ENCODE results near the gene ASIC3. TPM values are rescaled to one million over a fixed set of nuclear protein-coding genes. Genes with fewer than 3 reads are reported as not detected.

The ASIC3 gene
- total and polyA plus RNA-seq, 2 of the 4 experiments (the other 2 are of a cell fraction) = 0.74 TPM; not detected in 1

- Histone ChIP-seq H2BK5ac (ENCODE audit: low read depth, low read length, poor library complexity, severe bottlenecking) (peak overlapping the region; percentile 95), H3K23ac (ENCODE audit: low read depth, low read length) (peak overlapping the region; percentile 87; the same call in 1 of the 2 replicates), H3K36me3 (ENCODE audit: control insufficient read depth, insufficient read depth, low read length) (peaks cover 8% of the 10 kb centered on the region), H3K27ac (ENCODE audit: insufficient read depth, low read length) (peak overlapping the region; percentile 97), H3K14ac (replicated peaks; ENCODE audit: low read depth, low read length) (peak overlapping the region; percentile 81), H2AFZ (replicated peaks; ENCODE audit: low read length, poor library complexity) (peak overlapping the region; percentile 95), H3K4ac (ENCODE audit: low read depth, low read length) (peak overlapping the region; percentile 66), H4K91ac (ENCODE audit: insufficient read depth, low read depth, low read length) (peak overlapping the region; percentile 56), H2BK120ac (ENCODE audit: low read depth, low read length) (peak overlapping the region; percentile 48; the same call in 1 of the 2 replicates), H4K8ac (ENCODE audit: low read depth in 2 of 2, low read length in 2 of 2) (peak overlapping the region in 1 of 2 experiments; percentile 56; a peak in 2 of 4 replicates), H2AK9ac (replicated peaks; ENCODE audit: low read depth, low read length, poor library complexity) (peak overlapping the region; percentile 100), H2AK5ac (ENCODE audit: low read depth, low read length) (peak overlapping the region; percentile 96), H3K9me3 (ENCODE audit: control insufficient read depth, insufficient read depth, low read length) (no peaks in the 10 kb centered on the region), H3K4me1 (ENCODE audit: control insufficient read depth, insufficient read depth, low read length) (peaks cover 43% of the 10 kb centered on the region), H3K79me1 (ENCODE audit: low read depth in 1 of 2, low read length in 2 of 2) (peaks cover 24 to 68% of the 10 kb centered on the region in 2 experiments), H3K27me3 (ENCODE audit: control insufficient read depth, insufficient read depth, low read length) (no peaks in the 10 kb centered on the region), H4K20me1 (ENCODE audit: insufficient read depth, low read length) (peaks cover 28% of the 10 kb centered on the region), H3K56ac (ENCODE audit: extremely low read depth, insufficient read depth, low read length) (peak overlapping the region; percentile 87), H4K5ac (ENCODE audit: low read depth, low read length) (peak overlapping the region; percentile 26; the same call in 1 of the 2 replicates), H2BK20ac (ENCODE audit: low read depth, low read length) (no peak overlapping the region), H3K4me3 (ENCODE audit: insufficient read depth, low read depth, low read length) (peak overlapping the region; percentile 94), H3K9ac (ENCODE audit: low read depth, low read length) (peak overlapping the region; percentile 84), H3K9me1 (ENCODE audit: insufficient read depth, low read length) (peaks cover 12% of the 10 kb centered on the region; the same call in 1 of the 2 replicates), H3K4me2 (ENCODE audit: low read depth, low read length) (peak overlapping the region; percentile 99), H2BK15ac (ENCODE audit: low read depth, low read length) (0 out of 3 replicates have a peak overlapping the region, but pooled peaks have one; percentile 15), H3K18ac (ENCODE audit: low read depth, low read length) (peak overlapping the region; percentile 22; the same call in 1 of the 2 replicates)
- WGBS, 2 experiments (ENCODE audit: extremely low coverage in 2 of 2, insufficient read length in 1 of 2) = no CpG with 5 or more reads among the region's 17 CpGs
- TF ChIP-seq NFE2L2 (IDR thresholded peaks at IDR 0.05; ENCODE audit: low read depth, low read length) (no peak), CTCF (conservative IDR thresholded peaks at IDR 0.05; ENCODE audit: low read depth, low read length) (no peak), BHLHE40 (IDR thresholded peaks at IDR 0.05; ENCODE audit: low read depth, low read length) (no peak), FOS (IDR thresholded peaks at IDR 0.05; ENCODE audit: low read depth, low read length) (no peak), RAD21 (IDR thresholded peaks at IDR 0.05; ENCODE audit: low read length) (no peak), POLR2A (IDR thresholded peaks at IDR 0.05; ENCODE audit: low read depth, low read length) (no peak; the same call in 1 of the 2 replicates), USF2 (IDR thresholded peaks at IDR 0.05; ENCODE audit: low read depth, low read length) (no peak), MAFK (IDR thresholded peaks at IDR 0.05; ENCODE audit: low read depth, low read length) (no peak), CHD1 (IDR thresholded peaks at IDR 0.05; ENCODE audit: low read depth, low read length) (no peak), ELK1 (IDR thresholded peaks at IDR 0.05; ENCODE audit: borderline replicate concordance, low read depth, low read length) (no peak), RFX5 (IDR thresholded peaks at IDR 0.05; ENCODE audit: low read depth, low read length) (no peak), CEBPB (IDR thresholded peaks at IDR 0.05; ENCODE audit: low read depth, low read length) (no peak), MXI1 (IDR thresholded peaks at IDR 0.05; ENCODE audit: borderline replicate concordance, low read depth, low read length) (no peak), RCOR1 (IDR thresholded peaks at IDR 0.05; ENCODE audit: insufficient replicate concordance, low read length) (no peak), SMC3 (IDR thresholded peaks at IDR 0.05; ENCODE audit: low read depth, low read length) (no peak)
- ChIA-PET CTCF (no interaction called here), POLR2A (ENCODE audit: unreplicated experiment) (no interaction called here)
- in situ Hi-C loops (cut with MboI; ENCODE audit: low sequenced_read_pairs) (no loop called here), dilution Hi-C loops (cut with HindIII; ENCODE audit: low sequenced_read_pairs, unreplicated experiment) (no loop called here), intact Hi-C loops (cut with micrococcal nuclease) (loop anchor here (1.0 kb wide), 1 partner anchor 51 kb away; no protein-coding TSS in a partner anchor)
- no TSS peak for BruUV-seq (replicated peaks)
- DNase-seq (no peak), ATAC-seq (ENCODE audit: low read depth) (no peak)
Observed at GRCh38 chr7:151060113-151060415, 11.7 kb downstream of the ASIC3 start.

Data from IMR-90 (cell line).